Mucosa of descending colon (tissue), 3 donors: ENCODE measurements around the gene NTRK3. TPM values are rescaled to one million over a fixed set of nuclear protein-coding genes. Genes with fewer than 3 reads are reported as not detected.

Experiments
- ATAC-seq: fragments of 200-7000 bp; cut with Tn5 transposase; one replicate; pipeline ENCODE4 v1.9.1; 2020; ENCODE audit warnings: mild to moderate bottlenecking, moderate library complexity
- DNase-seq, 3 donors: peaks; one replicate each; pipeline ENCODE4 v3.0.0-alpha.2; 2020
- H3K36me3 ChIP-seq: fragments of 200-600 bp; one replicate; pipeline ENCODE4 v1.8.0; 2021; ENCODE audit warnings: low read depth, mild to moderate bottlenecking
- H3K4me1 ChIP-seq: fragments of 200-600 bp; one replicate; pipeline ENCODE4 v1.8.0; 2021; ENCODE audit warnings: low read depth, mild to moderate bottlenecking
- H3K4me3 ChIP-seq: fragments of 200-600 bp; one replicate; pipeline ENCODE4 v1.8.0; 2021; ENCODE audit warnings: mild to moderate bottlenecking
- H3K9me3 ChIP-seq: fragments of 200-600 bp; one replicate; pipeline ENCODE4 v1.8.0; 2021; ENCODE audit warnings: mild to moderate bottlenecking
- intact Hi-C, 2 donors: fragments of 100-400 bp; cut with DNase I in 1 of 2; cut with micrococcal nuclease in 1 of 2; formaldehyde crosslinking; loops; one replicate each; pipeline versions ENCODE4 v1.11.0 to v1.11.1; 2022; cut with DNase I, micrococcal nuclease
- total RNA-seq, 3 donors: library from RNA; stranded (reverse); fragmentation: NEBNext Ultra II Directional in 2 of 3; extraction: Animal tissue kit (Norgen Biotek cat#: 25700) in 2 of 3; gene quantifications; one replicate each; pipeline versions ENCODE4 v1.2.1 to v1.2.4, GENCODE V29; 2021 to 2023
- TF ChIP-seq, protein P1 (sequence below): fragments of 200-600 bp; IDR thresholded peaks from one replicate; pipeline ENCODE4 v1.8.0; 2022; ENCODE audit warnings: antibody characterized with exemption, mild to moderate bottlenecking
- donor health status: DM: no; HTN: no; CAD: no; lungs with moderate emphysema.
- donor health status: DM: no; HTN: no; CAD: no.
- donor health status: DM: no; HTN: yes; CAD: no.

The NTRK3 gene
- total RNA-seq, 3 donors from 2014 or later = 0.78 to 2.8 (median 2.1) TPM

DNA sequence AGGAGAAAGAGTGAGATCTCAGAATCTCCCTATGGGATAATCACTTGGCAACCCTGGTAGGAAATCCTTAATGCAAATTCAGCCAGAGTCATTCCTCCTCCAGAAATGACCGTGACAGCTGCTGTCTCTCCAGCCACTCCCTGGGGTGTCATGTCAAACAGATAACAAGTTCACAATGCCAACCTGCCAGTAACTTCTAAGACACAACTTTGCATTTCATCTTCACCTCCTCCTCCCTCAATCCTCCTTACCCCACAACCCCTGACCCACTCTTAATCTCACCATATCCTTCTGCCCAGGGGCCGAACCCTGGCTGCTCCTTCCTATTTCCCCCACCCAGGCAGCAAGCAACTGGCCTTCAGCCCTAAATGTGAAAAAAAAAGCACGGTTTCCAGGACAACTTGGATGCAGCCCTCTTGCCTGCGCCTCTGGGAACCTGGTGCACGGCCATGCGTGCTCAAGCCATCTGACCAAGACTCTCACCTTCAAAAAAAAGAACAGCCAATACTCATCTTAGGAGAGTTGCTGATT lies 166.0 kb downstream of the NTRK3 start:
- Histone ChIP-seq H3K9me3 (no peaks in the 10 kb centered on the region), H3K36me3 (no peaks in the 10 kb centered on the region), H3K4me1 (no peaks in the 10 kb centered on the region), H3K4me3 (no peak overlapping the region)
- DNase-seq (no peak), ATAC-seq (no peak)
- TF ChIP-seq, protein P1, sequence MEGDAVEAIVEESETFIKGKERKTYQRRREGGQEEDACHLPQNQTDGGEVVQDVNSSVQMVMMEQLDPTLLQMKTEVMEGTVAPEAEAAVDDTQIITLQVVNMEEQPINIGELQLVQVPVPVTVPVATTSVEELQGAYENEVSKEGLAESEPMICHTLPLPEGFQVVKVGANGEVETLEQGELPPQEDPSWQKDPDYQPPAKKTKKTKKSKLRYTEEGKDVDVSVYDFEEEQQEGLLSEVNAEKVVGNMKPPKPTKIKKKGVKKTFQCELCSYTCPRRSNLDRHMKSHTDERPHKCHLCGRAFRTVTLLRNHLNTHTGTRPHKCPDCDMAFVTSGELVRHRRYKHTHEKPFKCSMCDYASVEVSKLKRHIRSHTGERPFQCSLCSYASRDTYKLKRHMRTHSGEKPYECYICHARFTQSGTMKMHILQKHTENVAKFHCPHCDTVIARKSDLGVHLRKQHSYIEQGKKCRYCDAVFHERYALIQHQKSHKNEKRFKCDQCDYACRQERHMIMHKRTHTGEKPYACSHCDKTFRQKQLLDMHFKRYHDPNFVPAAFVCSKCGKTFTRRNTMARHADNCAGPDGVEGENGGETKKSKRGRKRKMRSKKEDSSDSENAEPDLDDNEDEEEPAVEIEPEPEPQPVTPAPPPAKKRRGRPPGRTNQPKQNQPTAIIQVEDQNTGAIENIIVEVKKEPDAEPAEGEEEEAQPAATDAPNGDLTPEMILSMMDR = no peak
- intact Hi-C loops = no loop called here

DNA sequence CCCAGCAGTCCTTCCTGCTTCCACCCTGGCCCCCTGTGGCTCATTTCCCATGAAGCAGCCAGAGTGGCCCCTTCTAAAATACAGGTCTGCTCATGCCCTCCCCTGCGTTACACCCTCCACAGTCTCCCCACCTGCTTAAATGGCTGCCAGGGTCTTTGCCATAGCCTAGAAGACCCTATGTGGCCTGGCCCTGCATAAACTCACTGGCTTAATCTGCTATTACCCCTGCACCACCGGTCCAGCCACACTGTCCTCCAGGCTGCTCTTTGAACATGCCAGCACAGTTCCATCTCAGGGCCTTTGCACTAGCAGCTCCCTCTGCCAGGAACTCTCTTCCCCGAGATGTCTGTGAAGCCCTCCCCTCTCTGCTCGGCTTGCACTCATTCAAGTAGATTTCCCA lies 166.8 kb downstream of the NTRK3 start:
- intact Hi-C loops = no loop called here
- Histone ChIP-seq H3K4me1 (no peaks in the 10 kb centered on the region), H3K9me3 (no peaks in the 10 kb centered on the region), H3K36me3 (no peaks in the 10 kb centered on the region), H3K4me3 (no peak overlapping the region)
- no peak for DNase-seq
- ATAC-seq = no peak
- TF ChIP-seq, protein P1 = no peak

DNA sequence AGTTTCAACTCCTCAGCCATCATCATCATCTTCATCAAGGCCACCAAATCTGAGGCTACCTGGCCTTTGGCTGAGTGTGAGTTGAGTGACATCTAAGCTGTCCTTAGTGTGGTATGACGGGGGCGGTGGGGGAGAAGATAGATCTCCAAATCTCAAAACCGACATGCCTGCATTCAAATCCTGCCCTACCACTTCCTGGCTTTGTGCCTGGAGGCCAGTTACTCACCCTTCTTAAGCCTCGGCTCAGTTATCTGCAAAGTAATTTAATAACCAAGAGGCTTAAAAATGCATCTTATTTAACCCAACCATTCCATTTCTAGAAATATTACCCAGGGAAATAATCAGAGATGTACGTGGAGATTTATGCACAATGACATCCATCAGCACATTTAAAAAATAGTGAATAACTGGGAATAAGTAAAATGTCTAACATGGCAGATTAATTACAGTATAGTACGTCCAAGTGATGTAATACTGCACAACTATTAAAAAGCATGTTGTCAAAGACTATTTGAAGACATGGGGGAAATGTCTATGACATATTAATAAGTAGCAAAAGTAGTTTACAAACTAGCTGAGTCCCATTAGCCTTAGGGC lies 167.4 kb downstream of the NTRK3 start:
- intact Hi-C loops = no loop called here
- ATAC-seq (no peak), DNase-seq (no peak)
- H3K4me3 ChIP-seq = no peak overlapping the region
- TF ChIP-seq, protein P1 = no peak
- H3K4me1 ChIP-seq = no peaks in the 10 kb centered on the region
- H3K36me3 ChIP-seq = no peaks in the 10 kb centered on the region
- H3K9me3 ChIP-seq = no peaks in the 10 kb centered on the region

DNA sequence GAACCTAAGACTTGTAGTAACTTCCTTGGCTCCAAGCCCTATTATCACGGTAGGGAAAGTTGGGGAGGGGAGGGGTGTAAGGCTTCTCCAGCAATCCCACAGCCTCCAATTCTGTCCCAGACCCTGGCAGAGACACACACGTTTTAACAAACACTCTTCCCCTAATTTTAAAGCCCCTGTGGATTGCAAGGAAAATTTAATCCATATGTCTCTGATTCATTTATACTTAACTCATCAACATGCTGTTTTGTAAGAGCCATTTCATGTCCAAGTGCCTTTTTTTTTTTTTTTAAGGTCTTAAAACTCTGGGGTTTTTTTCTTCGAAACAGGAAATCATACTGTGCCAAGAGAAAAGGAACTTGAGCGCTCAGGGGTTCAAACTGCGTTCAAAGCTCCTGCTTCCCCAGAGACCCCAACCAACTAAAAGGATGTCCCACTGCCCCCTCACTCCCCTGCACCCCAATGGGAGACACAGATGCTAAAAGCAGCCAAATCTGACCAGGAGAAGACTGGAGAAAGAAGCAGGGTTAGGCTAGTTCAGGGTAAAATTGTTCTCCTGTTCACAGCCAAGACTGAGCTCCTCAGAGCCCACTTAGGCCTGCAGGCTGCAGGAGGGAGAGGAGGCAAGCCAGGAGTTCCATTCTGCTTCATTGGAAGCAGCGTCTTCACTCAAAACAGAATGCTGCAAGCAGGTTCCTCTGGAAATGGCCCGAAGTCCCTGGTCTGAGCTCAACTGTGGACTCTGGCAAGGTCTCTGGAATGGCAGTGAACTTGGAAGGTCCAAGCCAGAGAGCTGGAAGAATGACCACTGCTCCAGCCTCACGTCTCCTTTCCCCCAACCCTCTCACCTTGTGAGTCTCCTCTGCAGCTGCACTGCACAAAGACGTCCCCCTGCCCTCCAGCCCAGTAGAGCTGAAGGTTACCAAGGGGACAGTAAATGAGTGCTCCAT lies 172.5 kb downstream of the NTRK3 start:
- TF ChIP-seq, protein P1 = no peak
- DNase-seq (no peak), ATAC-seq (no peak)
- no peak overlapping the region for H3K4me3 ChIP-seq
- no peaks in the 10 kb centered on the region for H3K36me3 ChIP-seq
- H3K4me1 ChIP-seq = no peaks in the 10 kb centered on the region
- no peaks in the 10 kb centered on the region for H3K9me3 ChIP-seq
- intact Hi-C loops = no loop called here

DNA sequence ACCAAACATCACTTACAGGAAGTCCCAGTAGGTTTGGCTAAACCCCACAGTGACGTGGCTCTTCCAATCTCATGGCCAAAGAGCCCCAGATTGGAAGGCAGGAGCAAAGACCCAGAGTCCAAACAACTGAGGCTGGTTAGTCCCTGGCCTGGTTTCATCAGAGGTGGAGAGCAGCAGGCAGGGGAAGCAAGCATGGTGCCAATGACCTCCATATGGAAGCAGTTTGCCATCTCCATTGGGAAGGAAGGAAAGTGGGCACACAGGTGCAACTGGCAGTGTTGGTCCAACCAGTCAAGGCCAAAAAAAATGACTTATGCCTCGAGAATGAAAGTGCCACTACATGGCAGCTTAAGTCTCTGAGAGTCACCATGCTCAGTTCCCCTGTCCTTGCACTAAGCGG lies 175.9 kb downstream of the NTRK3 start:
- intact Hi-C loops = no loop called here
- ATAC-seq (no peak), DNase-seq (no peak)
- TF ChIP-seq, protein P1 = no peak
- Histone ChIP-seq H3K4me3 (no peak overlapping the region), H3K36me3 (no peaks in the 10 kb centered on the region), H3K9me3 (no peaks in the 10 kb centered on the region), H3K4me1 (no peaks in the 10 kb centered on the region)
